HEK293T (cell line): Measurements from ENCODE around the gene TRIM72.

Experiments
- ARNT ChIP-seq: fragments of 450-650 bp; IDR thresholded peaks from 2 replicates; pipeline ENCODE4 v1.6.1; 2017; ENCODE audit warnings: mild to moderate bottlenecking
- BHLHE40 ChIP-seq: fragments of 450-650 bp; IDR thresholded peaks from 2 replicates; pipeline ENCODE4 v1.6.1; 2016; ENCODE audit warnings: mild to moderate bottlenecking, moderate library complexity, borderline replicate concordance
- ELF4 ChIP-seq: fragments of 450-650 bp; IDR thresholded peaks from 2 replicates; pipeline ENCODE4 v1.6.1; 2017; ENCODE audit warnings: antibody characterized with exemption
- FOXA1 ChIP-seq: fragments of 450-650 bp; IDR thresholded peaks from 2 replicates; pipeline ENCODE4 v1.6.1; 2016; ENCODE audit warnings: mild to moderate bottlenecking
- FOXK2 ChIP-seq: fragments of 450-650 bp; IDR thresholded peaks from 2 replicates; pipeline ENCODE4 v1.6.1; 2016; ENCODE audit warnings: mild to moderate bottlenecking
- FOXM1 ChIP-seq: fragments of 450-650 bp; IDR thresholded peaks from 2 replicates; pipeline ENCODE4 v1.6.1; 2017; ENCODE audit warnings: mild to moderate bottlenecking, borderline replicate concordance
- LEF1 ChIP-seq: fragments of 450-650 bp; IDR thresholded peaks from 2 replicates; pipeline ENCODE4 v1.6.1; 2017; ENCODE audit warnings: mild to moderate bottlenecking, borderline replicate concordance
- NFRKB ChIP-seq: fragments of 450-650 bp; IDR thresholded peaks from 2 replicates; pipeline ENCODE4 v1.6.1; 2016; ENCODE audit warnings: mild to moderate bottlenecking, moderate library complexity
- SP1 ChIP-seq: fragments of 450-650 bp; IDR thresholded peaks from 2 replicates; pipeline ENCODE4 v1.6.1; 2017
- SUZ12 ChIP-seq: fragments of 450-650 bp; IDR thresholded peaks from 2 replicates; pipeline ENCODE4 v1.6.1; 2016; ENCODE audit warnings: mild to moderate bottlenecking
- TARDBP ChIP-seq: fragments of 450-650 bp; IDR thresholded peaks from 2 replicates; pipeline ENCODE4 v1.6.1; 2016
- ZNF384 ChIP-seq: fragments of 450-650 bp; IDR thresholded peaks from 2 replicates; pipeline ENCODE4 v1.6.1; 2016
- TF ChIP-seq, protein P1 (sequence below): fragments of 450-650 bp; IDR thresholded peaks from 2 replicates; pipeline ENCODE4 v1.6.1; 2016

DNA sequence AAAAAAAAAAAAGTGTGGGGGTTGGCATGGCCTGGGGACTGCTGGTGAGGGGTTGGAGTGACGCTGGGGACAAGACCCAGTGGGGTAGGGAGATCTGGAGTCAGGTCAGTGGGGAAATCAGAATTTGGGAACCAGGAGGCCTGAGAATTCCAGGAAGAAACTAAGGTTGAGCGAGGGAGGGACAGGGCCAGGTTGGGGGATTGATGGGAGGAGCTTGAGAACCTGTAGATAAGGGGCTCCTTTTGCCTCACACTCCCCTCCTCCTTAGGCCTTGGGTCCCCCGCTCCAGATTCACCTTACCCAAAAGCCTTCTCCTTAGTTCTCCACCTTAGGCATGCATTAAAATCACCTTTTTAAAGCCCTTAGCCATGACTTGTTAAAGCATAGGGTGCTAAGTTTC, 11.3 kb downstream of the TRIM72 start:
- no peak for TF ChIP-seq ARNT
- TF ChIP-seq BHLHE40, result no peak
- no peak for TF ChIP-seq FOXM1
- TF ChIP-seq NFRKB, result no peak
- TF ChIP-seq, protein P1, sequence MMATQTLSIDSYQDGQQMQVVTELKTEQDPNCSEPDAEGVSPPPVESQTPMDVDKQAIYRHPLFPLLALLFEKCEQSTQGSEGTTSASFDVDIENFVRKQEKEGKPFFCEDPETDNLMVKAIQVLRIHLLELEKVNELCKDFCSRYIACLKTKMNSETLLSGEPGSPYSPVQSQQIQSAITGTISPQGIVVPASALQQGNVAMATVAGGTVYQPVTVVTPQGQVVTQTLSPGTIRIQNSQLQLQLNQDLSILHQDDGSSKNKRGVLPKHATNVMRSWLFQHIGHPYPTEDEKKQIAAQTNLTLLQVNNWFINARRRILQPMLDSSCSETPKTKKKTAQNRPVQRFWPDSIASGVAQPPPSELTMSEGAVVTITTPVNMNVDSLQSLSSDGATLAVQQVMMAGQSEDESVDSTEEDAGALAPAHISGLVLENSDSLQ, result no peak
- no peak for TF ChIP-seq TARDBP
- TF ChIP-seq ZNF384, result no peak
- no peak for TF ChIP-seq FOXA1
- TF ChIP-seq SUZ12, result no peak
- no peak for TF ChIP-seq LEF1
- TF ChIP-seq FOXK2, result no peak
- TF ChIP-seq ELF4, result no peak
- TF ChIP-seq SP1, result no peak
